CD4-positive, alpha-beta T cell (primary cell): ENCODE measurements around the gene MMP26. TPM values are rescaled to one million over a fixed set of nuclear protein-coding genes. Genes with fewer than 3 reads are reported as not detected.

ENCODE experiments used
- ATAC-seq: fragments of 200-7000 bp; cut with Tn5 transposase; one replicate; pipeline ENCODE4 v1.10.0; 2022; ENCODE audit warnings: mild to moderate bottlenecking; ENCODE audit not compliant: poor library complexity
- CTCF ChIA-PET: fragments of 350-600 bp; sonication (Branson Sonifier 250); formaldehyde crosslinking; loops from one replicate; lab custom pipeline; 2021; ENCODE audit warnings: antibody characterized with exemption, inconsistent platforms; lab: Charles Lee
- POLR2A ChIA-PET: fragments of 350-600 bp; sonication (Branson Sonifier 250); formaldehyde crosslinking; loops from one replicate; lab custom pipeline; 2021; ENCODE audit warnings: antibody characterized with exemption, inconsistent platforms; lab: Charles Lee
- DNase-seq, 14 experiments: peaks; one replicate each; pipeline ENCODE4 v3.0.0-alpha.2; 2013 to 2020; ENCODE audit warnings: mixed read lengths in 2 of 14
- H3K27ac ChIP-seq, 2 donors: one replicate each; pipeline versions ENCODE4 v1.5.1 to v1.7.0; 2013; ENCODE audit warnings: low read length in 2 of 2, low read depth in 1 of 2, mild to moderate bottlenecking in 1 of 2
- H3K27me3 ChIP-seq, 2 experiments: 1 replicate in 1 of 2; 2 replicates in 1 of 2; pipeline versions ENCODE4 v1.6.1 to v1.7.0; 2013; ENCODE audit warnings: low read length in 2 of 2, control low read depth in 1 of 2, mild to moderate bottlenecking in 1 of 2, moderate library complexity in 1 of 2; ENCODE audit not compliant: insufficient read depth in 2 of 2, control insufficient read depth in 1 of 2
- H3K36me3 ChIP-seq: one replicate; pipeline ENCODE4 v1.6.1; 2013; ENCODE audit warnings: low read length, control low read depth; ENCODE audit not compliant: insufficient read depth
- H3K4me1 ChIP-seq: one replicate; pipeline ENCODE4 v1.6.1; 2013; ENCODE audit warnings: low read length, control low read depth; ENCODE audit not compliant: insufficient read depth
- H3K4me3 ChIP-seq: one replicate; pipeline ENCODE4 v1.5.1; 2013; ENCODE audit warnings: mild to moderate bottlenecking, low read length, moderate library complexity
- H3K9me3 ChIP-seq, 2 experiments: 1 replicate in 1 of 2; 2 replicates in 1 of 2; pipeline versions ENCODE4 v1.6.1 to v1.7.0; 2013; ENCODE audit warnings: low read length in 2 of 2, mild to moderate bottlenecking in 2 of 2, control low read depth in 1 of 2, moderate library complexity in 1 of 2; ENCODE audit not compliant: control insufficient read depth in 1 of 2, insufficient read depth in 1 of 2
- H3K27ac Mint-ChIP-seq: one replicate; pipeline ENCODE4 v1.8.0; 2020; ENCODE audit warnings: mixed read lengths
- H3K27me3 Mint-ChIP-seq: one replicate; pipeline ENCODE4 v1.8.0; 2021; ENCODE audit warnings: mixed read lengths
- H3K36me3 Mint-ChIP-seq: one replicate; pipeline ENCODE4 v1.8.0; 2021; ENCODE audit warnings: low read depth, mixed read lengths
- H3K4me1 Mint-ChIP-seq: one replicate; pipeline ENCODE4 v1.8.0; 2021; ENCODE audit warnings: low read depth, mixed read lengths
- H3K4me3 Mint-ChIP-seq: one replicate; pipeline ENCODE4 v1.8.0; 2020; ENCODE audit warnings: mild to moderate bottlenecking, mixed read lengths
- H3K9me3 Mint-ChIP-seq: one replicate; pipeline ENCODE4 v1.8.0; 2020; ENCODE audit warnings: mixed read lengths
- intact Hi-C, 2 experiments: fragments of 100-400 bp; cut with DNase I in 1 of 2; cut with micrococcal nuclease in 1 of 2; formaldehyde crosslinking; loops; one replicate each; pipeline versions ENCODE4 v1.15.1 to v1.9.0; 2023 to 2025; cut with DNase I, micrococcal nuclease
- total RNA-seq, 174 experiments: library from RNA in 2 of 174; stranded (reverse) in 2 of 174; gene quantifications; one replicate each; pipeline ENCODE4 v1.2.3 and lab custom pipeline; 2021 to 2026
- TF ChIP-seq, protein P1 (sequence below): fragments of 200-600 bp; IDR thresholded peaks from one replicate; pipeline ENCODE4 v1.8.0; 2022; ENCODE audit warnings: antibody characterized with exemption, mild to moderate bottlenecking

MMP26 gene
- total RNA-seq, 2 experiments from 2014 or later, result not detected

DNA sequence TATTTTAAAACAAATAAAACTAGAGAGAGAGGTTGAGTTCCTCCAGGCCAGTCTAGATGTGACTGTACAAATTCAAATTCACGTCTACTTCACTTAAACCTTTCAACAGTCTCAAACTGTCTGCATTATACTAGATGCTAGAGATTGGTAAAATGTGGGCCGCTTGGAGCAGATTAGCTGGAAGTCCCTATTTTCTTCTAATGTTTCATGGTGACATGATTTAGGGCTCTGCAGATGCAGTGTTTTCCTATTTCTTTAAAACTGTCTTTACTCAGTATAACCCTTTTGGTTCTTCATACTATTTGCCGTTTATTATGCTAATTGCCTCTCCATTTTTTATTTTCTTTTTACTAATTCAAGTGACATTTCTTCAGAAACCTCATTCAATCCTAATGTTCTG is 40.4 kb upstream of the MMP26 start:
- CTCF ChIA-PET, result no interaction called here
- no peaks in the 10 kb centered on the region for H3K9me3 ChIP-seq
- DNase-seq, result no peak
- Mint-ChIP-seq H3K27me3 (peaks cover 22% of the 10 kb centered on the region), H3K27ac (no peak overlapping the region), H3K9me3 (no peaks in the 10 kb centered on the region), H3K4me3 (no peak overlapping the region), H3K4me1 (no peaks in the 10 kb centered on the region), H3K36me3 (no peaks in the 10 kb centered on the region)
- no peaks in the 10 kb centered on the region for H3K36me3 ChIP-seq
- H3K4me3 ChIP-seq, result no peak overlapping the region
- intact Hi-C loops, result no loop called here
- no peak for ATAC-seq
- no peaks in the 10 kb centered on the region for H3K27me3 ChIP-seq
- H3K27ac ChIP-seq, result no peak overlapping the region
- TF ChIP-seq, protein P1, sequence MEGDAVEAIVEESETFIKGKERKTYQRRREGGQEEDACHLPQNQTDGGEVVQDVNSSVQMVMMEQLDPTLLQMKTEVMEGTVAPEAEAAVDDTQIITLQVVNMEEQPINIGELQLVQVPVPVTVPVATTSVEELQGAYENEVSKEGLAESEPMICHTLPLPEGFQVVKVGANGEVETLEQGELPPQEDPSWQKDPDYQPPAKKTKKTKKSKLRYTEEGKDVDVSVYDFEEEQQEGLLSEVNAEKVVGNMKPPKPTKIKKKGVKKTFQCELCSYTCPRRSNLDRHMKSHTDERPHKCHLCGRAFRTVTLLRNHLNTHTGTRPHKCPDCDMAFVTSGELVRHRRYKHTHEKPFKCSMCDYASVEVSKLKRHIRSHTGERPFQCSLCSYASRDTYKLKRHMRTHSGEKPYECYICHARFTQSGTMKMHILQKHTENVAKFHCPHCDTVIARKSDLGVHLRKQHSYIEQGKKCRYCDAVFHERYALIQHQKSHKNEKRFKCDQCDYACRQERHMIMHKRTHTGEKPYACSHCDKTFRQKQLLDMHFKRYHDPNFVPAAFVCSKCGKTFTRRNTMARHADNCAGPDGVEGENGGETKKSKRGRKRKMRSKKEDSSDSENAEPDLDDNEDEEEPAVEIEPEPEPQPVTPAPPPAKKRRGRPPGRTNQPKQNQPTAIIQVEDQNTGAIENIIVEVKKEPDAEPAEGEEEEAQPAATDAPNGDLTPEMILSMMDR, result no peak
- POLR2A ChIA-PET, result no interaction called here
- H3K4me1 ChIP-seq, result no peaks in the 10 kb centered on the region

GRCh38 chr11:4664786-4665185 is 39.8 kb upstream of the MMP26 start:
- Histone ChIP-seq H3K27ac (no peak overlapping the region), H3K9me3 (no peaks in the 10 kb centered on the region), H3K4me1 (no peaks in the 10 kb centered on the region), H3K4me3 (no peak overlapping the region), H3K27me3 (no peaks in the 10 kb centered on the region), H3K36me3 (no peaks in the 10 kb centered on the region)
- Mint-ChIP-seq H3K27ac (no peak overlapping the region), H3K36me3 (no peaks in the 10 kb centered on the region), H3K9me3 (no peaks in the 10 kb centered on the region), H3K27me3 (peaks cover 27% of the 10 kb centered on the region), H3K4me3 (no peak overlapping the region), H3K4me1 (no peaks in the 10 kb centered on the region)
- ChIA-PET POLR2A (no interaction called here), CTCF (no interaction called here)
- TF ChIP-seq, protein P1, result no peak
- no peak for ATAC-seq
- intact Hi-C loops, result no loop called here
- no peak for DNase-seq

GRCh38 chr11:4665424-4665823 is 39.2 kb upstream of the MMP26 start:
- Histone ChIP-seq H3K4me1 (no peaks in the 10 kb centered on the region), H3K4me3 (no peak overlapping the region), H3K27ac (no peak overlapping the region), H3K27me3 (no peaks in the 10 kb centered on the region), H3K36me3 (no peaks in the 10 kb centered on the region), H3K9me3 (no peaks in the 10 kb centered on the region)
- ATAC-seq (no peak), DNase-seq (no peak)
- Mint-ChIP-seq H3K9me3 (no peaks in the 10 kb centered on the region), H3K27ac (no peak overlapping the region), H3K4me1 (no peaks in the 10 kb centered on the region), H3K36me3 (no peaks in the 10 kb centered on the region), H3K27me3 (peaks cover 28% of the 10 kb centered on the region), H3K4me3 (no peak overlapping the region)
- TF ChIP-seq, protein P1, result no peak
- ChIA-PET CTCF (no interaction called here), POLR2A (no interaction called here)
- intact Hi-C loops, result no loop called here
